Subcutaneous abdominal adipose tissue (tissue), 5 donors: ENCODE measurements around the gene ERC2.

Source experiments
- H3K27ac ChIP-seq: one replicate; pipeline ENCODE4 v1.7.0; 2013; ENCODE audit warnings: low read depth, mild to moderate bottlenecking, inconsistent platforms, low read length, moderate library complexity
- H3K27me3 ChIP-seq, 5 donors: one replicate each; pipeline ENCODE4 v1.7.0; 2013; ENCODE audit warnings: low read length in 5 of 5, inconsistent platforms in 1 of 5; ENCODE audit not compliant: control insufficient read depth in 5 of 5, insufficient read depth in 4 of 5
- H3K36me3 ChIP-seq, 5 donors: one replicate each; pipeline ENCODE4 v1.7.0; 2013; ENCODE audit warnings: low read length in 5 of 5; ENCODE audit not compliant: control insufficient read depth in 5 of 5, insufficient read depth in 5 of 5
- H3K4me1 ChIP-seq, 5 donors: one replicate each; pipeline ENCODE4 v1.7.0; 2013; ENCODE audit warnings: low read length in 5 of 5, mild to moderate bottlenecking in 3 of 5, moderate library complexity in 1 of 5; ENCODE audit not compliant: control insufficient read depth in 5 of 5, insufficient read depth in 5 of 5
- H3K4me3 ChIP-seq, 5 donors: one replicate each; pipeline ENCODE4 v1.7.0; 2013; ENCODE audit warnings: low read length in 5 of 5, low read depth in 1 of 5
- H3K9ac ChIP-seq, 5 donors: one replicate each; pipeline ENCODE4 v1.7.0; 2013; ENCODE audit warnings: low read length in 5 of 5, mild to moderate bottlenecking in 4 of 5, moderate library complexity in 3 of 5
- H3K9me3 ChIP-seq, 5 donors: one replicate each; pipeline ENCODE4 v1.7.0; 2013; ENCODE audit warnings: low read length in 5 of 5; ENCODE audit not compliant: control insufficient read depth in 5 of 5
- donor health status: healthy.
- donor health status: healthy.
- donor health status: healthy.
- donor health status: healthy.
- donor health status: healthy.

The ERC2 gene

GRCh38 chr3:55664387-55664786 is 803.9 kb downstream of the ERC2 start:
- peaks cover 0 to 17% (median under 1%) of the 10 kb centered on the region in 5 donors for H3K4me1 ChIP-seq
- H3K4me3 ChIP-seq = no peak overlapping the region
- H3K9me3 ChIP-seq = no peaks in the 10 kb centered on the region
- no peak overlapping the region for H3K27ac ChIP-seq
- H3K9ac ChIP-seq = no peak overlapping the region
- no peaks in the 10 kb centered on the region for H3K36me3 ChIP-seq
- H3K27me3 ChIP-seq = peaks cover 0 to 3% (median 0%) of the 10 kb centered on the region in 5 donors

- Histone ChIP-seq H3K36me3 (no peaks in the 10 kb centered on the region), H3K9me3 (no peaks in the 10 kb centered on the region), H3K9ac (no peak overlapping the region), H3K27ac (no peak overlapping the region), H3K4me3 (no peak overlapping the region), H3K27me3 (peaks cover 0 to 3% (median 0%) of the 10 kb centered on the region in 5 donors), H3K4me1 (peaks cover 0 to 9% (median 0%) of the 10 kb centered on the region in 5 donors)
Measured at GRCh38 chr3:55662683-55663082, 805.6 kb downstream of the ERC2 start.

- Histone ChIP-seq H3K4me1 (no peaks in the 10 kb centered on the region), H3K27ac (no peak overlapping the region), H3K27me3 (peaks cover 0 to 3% (median 0%) of the 10 kb centered on the region in 5 donors), H3K4me3 (no peak overlapping the region), H3K36me3 (no peaks in the 10 kb centered on the region), H3K9ac (no peak overlapping the region), H3K9me3 (no peaks in the 10 kb centered on the region)
Measured at GRCh38 chr3:55661571-55661970, 806.7 kb downstream of the ERC2 start.

- Histone ChIP-seq H3K4me1 (no peaks in the 10 kb centered on the region), H3K27me3 (peaks cover 0 to 3% (median 0%) of the 10 kb centered on the region in 5 donors), H3K36me3 (no peaks in the 10 kb centered on the region), H3K27ac (no peak overlapping the region), H3K4me3 (no peak overlapping the region), H3K9me3 (no peaks in the 10 kb centered on the region), H3K9ac (no peak overlapping the region)
Measured at GRCh38 chr3:55661141-55661540, 807.1 kb downstream of the ERC2 start.

- Histone ChIP-seq H3K4me1 (no peaks in the 10 kb centered on the region), H3K27ac (no peak overlapping the region), H3K4me3 (no peak overlapping the region), H3K9ac (no peak overlapping the region), H3K36me3 (no peaks in the 10 kb centered on the region), H3K27me3 (peaks cover 0 to 3% (median 0%) of the 10 kb centered on the region in 5 donors), H3K9me3 (no peaks in the 10 kb centered on the region)
Measured at GRCh38 chr3:55660642-55661041, 807.6 kb downstream of the ERC2 start.

- Histone ChIP-seq H3K4me3 (no peak overlapping the region), H3K27me3 (peaks cover 0 to 3% (median 0%) of the 10 kb centered on the region in 5 donors), H3K36me3 (no peaks in the 10 kb centered on the region), H3K9ac (no peak overlapping the region), H3K4me1 (no peaks in the 10 kb centered on the region), H3K9me3 (no peaks in the 10 kb centered on the region), H3K27ac (no peak overlapping the region)
Measured at GRCh38 chr3:55659701-55660100, 808.6 kb downstream of the ERC2 start.

GRCh38 chr3:55658690-55659562 is 809.3 kb downstream of the ERC2 start:
- Histone ChIP-seq H3K36me3 (no peaks in the 10 kb centered on the region), H3K9ac (no peak overlapping the region), H3K27ac (no peak overlapping the region), H3K4me1 (no peaks in the 10 kb centered on the region), H3K4me3 (no peak overlapping the region), H3K9me3 (no peaks in the 10 kb centered on the region), H3K27me3 (peaks cover 0 to 3% (median 0%) of the 10 kb centered on the region in 5 donors)

GRCh38 chr3:55658270-55658669 is 810.0 kb downstream of the ERC2 start:
- no peaks in the 10 kb centered on the region for H3K9me3 ChIP-seq
- H3K27ac ChIP-seq = no peak overlapping the region
- no peak overlapping the region for H3K9ac ChIP-seq
- H3K4me1 ChIP-seq = no peaks in the 10 kb centered on the region
- H3K27me3 ChIP-seq = peaks cover 0 to 6% (median 0%) of the 10 kb centered on the region in 5 donors
- no peaks in the 10 kb centered on the region for H3K36me3 ChIP-seq
- H3K4me3 ChIP-seq = no peak overlapping the region

- Histone ChIP-seq H3K4me3 (no peak overlapping the region), H3K27ac (no peak overlapping the region), H3K4me1 (no peaks in the 10 kb centered on the region), H3K9me3 (no peaks in the 10 kb centered on the region), H3K27me3 (peaks cover 0 to 6% (median 0%) of the 10 kb centered on the region in 5 donors), H3K9ac (no peak overlapping the region), H3K36me3 (no peaks in the 10 kb centered on the region)
Measured at GRCh38 chr3:55655544-55655943, 812.7 kb downstream of the ERC2 start.

- no peaks in the 10 kb centered on the region for H3K9me3 ChIP-seq
- H3K4me1 ChIP-seq = no peaks in the 10 kb centered on the region
- H3K27ac ChIP-seq = no peak overlapping the region
- H3K9ac ChIP-seq = no peak overlapping the region
- peaks cover 0 to 6% (median 0%) of the 10 kb centered on the region in 5 donors for H3K27me3 ChIP-seq
- no peaks in the 10 kb centered on the region for H3K36me3 ChIP-seq
- H3K4me3 ChIP-seq = no peak overlapping the region
Measured at GRCh38 chr3:55654123-55654760, 814.0 kb downstream of the ERC2 start.
